Cerebellar cortex (tissue), 1 donor: ENCODE data around the gene PAX7.

ENCODE experiments used
- DNase-seq: peaks from one replicate; pipeline ENCODE4 v3.0.0-alpha.2; 2015; ENCODE audit warnings: low spot score

Gene PAX7

GRCh38 chr1:18618546-18619466, 11.8 kb upstream of the PAX7 start:
- no peak for DNase-seq

GRCh38 chr1:18619467-18619835, 11.2 kb upstream of the PAX7 start:
- no peak for DNase-seq

GRCh38 chr1:18628511-18628910, 2.1 kb upstream of the PAX7 start:
- no peak for DNase-seq

GRCh38 chr1:18629659-18630510, 761 bp upstream of the PAX7 start:
- DNase-seq = no peak

- DNase-seq = no peak
These were observed 1.0 kb downstream of the PAX7 start for GRCh38 chr1:18631496-18632217.

GRCh38 chr1:18632218-18632588, 1.6 kb downstream of the PAX7 start:
- no peak for DNase-seq

GRCh38 chr1:18632783-18633421, 2.3 kb downstream of the PAX7 start:
- no peak for DNase-seq

GRCh38 chr1:18633422-18634155, 2.9 kb downstream of the PAX7 start:
- DNase-seq = no peak

- DNase-seq = no peak
These were observed 3.6 kb downstream of the PAX7 start for GRCh38 chr1:18634276-18634675.

- DNase-seq = no peak
These were observed 4.5 kb downstream of the PAX7 start for GRCh38 chr1:18635070-18635577.

GRCh38 chr1:18635891-18636595, 5.4 kb downstream of the PAX7 start:
- DNase-seq = no peak

GRCh38 chr1:18636596-18637508, 6.2 kb downstream of the PAX7 start:
- no peak for DNase-seq

GRCh38 chr1:18637511-18637960, 6.9 kb downstream of the PAX7 start:
- DNase-seq = no peak

- DNase-seq = no peak
These were observed 7.6 kb downstream of the PAX7 start for GRCh38 chr1:18637962-18638834.

- DNase-seq = no peak
These were observed 8.3 kb downstream of the PAX7 start for GRCh38 chr1:18638835-18639364.

GRCh38 chr1:18639368-18640055, 8.9 kb downstream of the PAX7 start:
- no peak for DNase-seq
